SK-N-SH treated with all-trans-retinoic acid at 6 μM for 48 hours (cell line): ENCODE results near the gene KCTD18.

ENCODE experiments used
- CSDC2 ChIP-seq: fragments of 250-450 bp; sonication (Bioruptor Pico); IDR thresholded peaks from 2 replicates; pipeline ENCODE4 v1.5.0; 2020; ENCODE audit warnings: mild to moderate bottlenecking, moderate library complexity
- ESRRG ChIP-seq: fragments of 250-450 bp; sonication (Bioruptor Pico); IDR thresholded peaks from 2 replicates; pipeline ENCODE4 v1.6.1; 2021; ENCODE audit warnings: mild to moderate bottlenecking
- OSR1 ChIP-seq: fragments of 250-450 bp; sonication (Bioruptor Pico); IDR thresholded peaks from 2 replicates; pipeline ENCODE4 v1.8.0; 2022; ENCODE audit warnings: moderate library complexity, mild to moderate bottlenecking, inconsistent platforms
- RARB ChIP-seq: fragments of 250-450 bp; sonication (Bioruptor Pico); IDR thresholded peaks from 2 replicates; pipeline ENCODE4 v1.8.0; 2021; ENCODE audit warnings: mild to moderate bottlenecking, moderate library complexity
- TCF4 ChIP-seq: fragments of 250-450 bp; sonication (Bioruptor Pico); IDR thresholded peaks from 2 replicates; pipeline ENCODE4 v1.8.0; 2021; ENCODE audit warnings: mild to moderate bottlenecking, moderate library complexity, borderline replicate concordance
- TSHZ2 ChIP-seq: fragments of 250-450 bp; sonication (Bioruptor Pico); IDR thresholded peaks from 2 replicates; pipeline ENCODE4 v1.5.0; 2020; ENCODE audit warnings: mild to moderate bottlenecking, moderate library complexity
- ZFP30 ChIP-seq: fragments of 450-650 bp; formaldehyde crosslinking; IDR thresholded peaks from 2 replicates; pipeline ENCODE4 v1.5.0; 2022; ENCODE audit warnings: mild to moderate bottlenecking, moderate library complexity
- ZNF565 ChIP-seq: fragments of 450-650 bp; formaldehyde crosslinking; conservative IDR thresholded peaks from 2 replicates; pipeline ENCODE4 v1.5.0; 2020; ENCODE audit warnings: low read depth, mild to moderate bottlenecking, moderate library complexity
- ZNF70 ChIP-seq: fragments of 450-650 bp; formaldehyde crosslinking; IDR thresholded peaks from 2 replicates; pipeline ENCODE4 v1.5.0; 2020; ENCODE audit warnings: mild to moderate bottlenecking, moderate library complexity
- TF ChIP-seq, protein P1 (sequence below): fragments of 250-450 bp; sonication (Bioruptor Pico); IDR thresholded peaks from 2 replicates; pipeline ENCODE4 v1.8.0; 2020; ENCODE audit warnings: mild to moderate bottlenecking, moderate library complexity, borderline replicate concordance
- TF ChIP-seq, protein P2 (sequence below): fragments of 250-450 bp; sonication (Bioruptor Pico); IDR thresholded peaks from 2 replicates; pipeline ENCODE4 v1.5.1; 2020; ENCODE audit warnings: low read depth, mild to moderate bottlenecking, moderate library complexity

DNA sequence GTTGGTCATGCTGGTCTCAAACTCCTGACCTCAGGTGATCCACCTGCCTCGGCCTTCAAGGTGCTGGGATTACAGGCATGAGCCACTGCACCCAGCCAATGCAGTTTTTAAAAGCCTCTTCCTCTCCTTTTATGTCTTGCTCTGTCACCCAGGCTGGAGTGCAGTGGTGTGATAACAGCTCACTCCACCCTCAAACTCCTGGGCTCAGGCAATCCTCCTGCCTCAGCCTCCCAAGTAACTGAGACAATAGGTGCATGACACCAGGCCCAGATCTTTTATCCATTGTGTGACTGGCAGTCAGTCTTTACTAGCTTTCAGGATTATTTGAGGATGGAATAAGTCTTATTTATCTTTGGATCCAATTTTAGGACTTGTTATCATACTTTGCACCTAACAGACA lies 13.2 kb downstream of the KCTD18 start:
- TF ChIP-seq ZNF565 (no peak), TCF4 (no peak), RARB (no peak), ZNF70 (CRISPR knock-in tag) (no peak), ZFP30 (CRISPR knock-in tag) (no peak), TSHZ2 (CRISPR knock-in tag) (no peak), OSR1 (CRISPR knock-in tag) (no peak), ESRRG (no peak), CSDC2 (CRISPR knock-in tag) (no peak)
- TF ChIP-seq, protein P1, sequence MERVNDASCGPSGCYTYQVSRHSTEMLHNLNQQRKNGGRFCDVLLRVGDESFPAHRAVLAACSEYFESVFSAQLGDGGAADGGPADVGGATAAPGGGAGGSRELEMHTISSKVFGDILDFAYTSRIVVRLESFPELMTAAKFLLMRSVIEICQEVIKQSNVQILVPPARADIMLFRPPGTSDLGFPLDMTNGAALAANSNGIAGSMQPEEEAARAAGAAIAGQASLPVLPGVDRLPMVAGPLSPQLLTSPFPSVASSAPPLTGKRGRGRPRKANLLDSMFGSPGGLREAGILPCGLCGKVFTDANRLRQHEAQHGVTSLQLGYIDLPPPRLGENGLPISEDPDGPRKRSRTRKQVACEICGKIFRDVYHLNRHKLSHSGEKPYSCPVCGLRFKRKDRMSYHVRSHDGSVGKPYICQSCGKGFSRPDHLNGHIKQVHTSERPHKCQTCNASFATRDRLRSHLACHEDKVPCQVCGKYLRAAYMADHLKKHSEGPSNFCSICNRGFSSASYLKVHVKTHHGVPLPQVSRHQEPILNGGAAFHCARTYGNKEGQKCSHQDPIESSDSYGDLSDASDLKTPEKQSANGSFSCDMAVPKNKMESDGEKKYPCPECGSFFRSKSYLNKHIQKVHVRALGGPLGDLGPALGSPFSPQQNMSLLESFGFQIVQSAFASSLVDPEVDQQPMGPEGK (CRISPR knock-in tag): no peak
- TF ChIP-seq, protein P2, sequence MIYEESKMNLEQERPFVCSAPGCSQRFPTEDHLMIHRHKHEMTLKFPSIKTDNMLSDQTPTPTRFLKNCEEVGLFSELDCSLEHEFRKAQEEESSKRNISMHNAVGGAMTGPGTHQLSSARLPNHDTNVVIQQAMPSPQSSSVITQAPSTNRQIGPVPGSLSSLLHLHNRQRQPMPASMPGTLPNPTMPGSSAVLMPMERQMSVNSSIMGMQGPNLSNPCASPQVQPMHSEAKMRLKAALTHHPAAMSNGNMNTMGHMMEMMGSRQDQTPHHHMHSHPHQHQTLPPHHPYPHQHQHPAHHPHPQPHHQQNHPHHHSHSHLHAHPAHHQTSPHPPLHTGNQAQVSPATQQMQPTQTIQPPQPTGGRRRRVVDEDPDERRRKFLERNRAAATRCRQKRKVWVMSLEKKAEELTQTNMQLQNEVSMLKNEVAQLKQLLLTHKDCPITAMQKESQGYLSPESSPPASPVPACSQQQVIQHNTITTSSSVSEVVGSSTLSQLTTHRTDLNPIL (CRISPR knock-in tag): no peak
